ENCODE measurements around the gene CDC123.
"Not testable (repeated sequence)": the region's sequence is repeated elsewhere in the genome, so short reads cannot be mapped to it uniquely, and the experiment has no call there.

CDC123 gene

GRCh38 chr10:12297784-12298183 is 101.8 kb downstream of the CDC123 start:
- not testable (repeated sequence) for H3K4me3 ChIP-seq (ENCODE audit: low read depth, low read length)

GRCh38 chr10:12299222-12299965 is 103.4 kb downstream of the CDC123 start:
- no peak overlapping the region for H3K4me3 ChIP-seq (ENCODE audit: low read depth, low read length)

Data from iPS-11a (cell line).